ENCODE results near the gene RD3L.

GRCh38 chr14:103935102-103935501 is 7.2 kb downstream of the RD3L start:
- TF ChIP-seq GATA2 (IDR thresholded peaks at IDR 0.05; ENCODE audit: low read depth, low read length): no peak
- TF ChIP-seq GATA3 (IDR thresholded peaks at IDR 0.05; ENCODE audit: low read depth, low read length): no peak
